NCI-H2029 treated with DMSO at 0.1 percent for 48 hours (cell line): ENCODE results near the gene HSPH1.
"Not testable (repeated sequence)": the region's sequence is repeated elsewhere in the genome, so short reads cannot be mapped to it uniquely, and the experiment has no call there.

Experiments
- DNase-seq: peaks from one replicate; lab custom pipeline; 2025; lab: John Stamatoyannopoulos, UW

HSPH1 gene

GRCh38 chr13:31131470-31131961 lies 30.2 kb downstream of the HSPH1 start:
- no peak for DNase-seq

GRCh38 chr13:31129419-31129818 lies 32.3 kb downstream of the HSPH1 start:
- DNase-seq = no peak

GRCh38 chr13:31124204-31124603 lies 37.5 kb downstream of the HSPH1 start:
- no peak for DNase-seq

- no peak for DNase-seq
Observed at GRCh38 chr13:31122544-31123260, 39.0 kb downstream of the HSPH1 start.

DNA sequence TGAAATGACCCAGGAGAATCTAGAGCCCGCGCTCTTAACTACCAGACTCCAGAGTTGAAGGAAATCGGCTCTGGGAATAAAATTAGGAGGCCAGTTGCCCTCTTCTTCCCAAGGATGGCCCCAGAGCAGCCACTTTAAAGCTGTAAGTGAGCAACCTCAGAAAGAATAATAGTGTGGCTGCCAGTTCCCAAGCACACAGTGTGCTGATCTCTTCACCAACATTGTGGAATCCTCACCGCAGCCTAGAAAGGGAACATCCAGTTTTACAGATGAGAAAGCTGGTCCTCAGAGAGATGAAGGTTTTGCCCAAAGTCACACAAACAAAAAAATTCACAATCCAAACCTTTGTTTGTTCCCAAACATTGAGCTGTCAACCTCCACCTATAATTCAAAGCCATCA lies 39.6 kb downstream of the HSPH1 start:
- DNase-seq = no peak

DNA sequence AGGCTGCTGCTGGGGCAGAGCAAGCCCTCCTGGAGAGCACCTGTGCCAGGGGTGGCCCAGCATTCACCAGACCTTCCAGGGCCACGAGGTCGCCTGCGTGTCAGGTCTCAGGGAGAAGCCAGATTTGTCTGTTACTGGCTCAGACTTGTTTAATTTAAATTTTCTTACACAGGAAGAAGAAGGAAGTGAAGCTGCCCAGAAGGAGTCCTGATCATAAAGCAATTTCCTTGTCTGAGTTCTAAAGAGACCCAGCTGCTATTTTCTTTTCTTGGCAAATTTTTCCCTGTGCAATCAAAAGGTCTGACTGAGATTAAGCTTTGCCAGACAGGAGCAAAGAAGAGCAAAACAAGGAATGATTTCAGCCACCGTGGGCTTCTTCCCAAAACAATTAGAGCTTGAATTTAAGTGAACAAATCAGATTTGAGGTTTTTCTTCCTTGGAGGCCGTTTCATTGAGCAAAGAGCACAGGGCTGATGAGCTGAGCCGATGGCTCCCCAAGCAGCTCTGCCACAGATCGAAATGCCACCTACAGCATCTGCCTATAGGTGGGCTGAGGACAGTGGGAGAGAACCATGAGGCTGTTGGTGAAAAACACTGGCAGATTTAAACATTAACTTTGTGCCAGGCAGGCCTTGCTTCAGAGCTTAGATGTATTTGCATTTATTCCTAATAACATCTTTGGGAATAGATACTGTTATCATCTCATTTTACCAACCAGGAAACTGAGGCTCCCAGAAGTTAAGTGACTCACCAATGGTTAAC lies 40.1 kb downstream of the HSPH1 start:
- DNase-seq = no peak

DNA sequence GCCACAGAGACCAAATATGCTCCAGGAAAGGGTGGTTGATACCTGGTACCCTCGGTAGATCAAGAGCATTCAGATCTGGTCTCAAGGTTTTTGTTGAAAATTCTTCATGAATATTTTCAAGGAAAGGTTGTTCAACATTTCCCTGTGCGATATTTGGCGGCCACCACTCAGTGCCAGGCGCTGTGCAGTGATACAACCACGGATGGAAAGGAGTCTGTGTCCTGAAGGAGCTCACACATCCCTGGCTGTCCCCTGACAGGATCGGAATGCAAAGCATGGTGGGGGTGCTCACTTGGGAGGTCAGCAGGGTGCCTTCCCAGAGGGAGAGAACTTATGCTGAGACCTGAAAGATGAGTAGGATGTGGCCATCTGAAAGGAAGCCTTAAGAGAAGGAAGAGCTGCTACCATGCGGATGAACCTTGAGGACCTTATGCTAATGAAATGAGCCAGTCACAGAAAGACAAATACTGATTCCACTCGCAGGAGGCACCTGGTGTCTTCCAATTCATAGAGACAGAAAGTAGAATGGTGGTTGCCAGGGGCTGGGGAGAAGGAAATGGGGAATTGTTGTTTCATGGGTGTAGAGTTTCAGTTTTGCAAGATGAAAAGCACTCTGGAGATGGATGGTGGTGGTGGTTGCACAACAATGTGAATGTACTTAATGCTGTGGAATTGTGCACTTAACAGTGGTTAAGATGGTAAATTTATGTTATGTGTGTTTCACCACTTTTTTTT lies 41.6 kb downstream of the HSPH1 start:
- DNase-seq = peak; percentile 27

DNA sequence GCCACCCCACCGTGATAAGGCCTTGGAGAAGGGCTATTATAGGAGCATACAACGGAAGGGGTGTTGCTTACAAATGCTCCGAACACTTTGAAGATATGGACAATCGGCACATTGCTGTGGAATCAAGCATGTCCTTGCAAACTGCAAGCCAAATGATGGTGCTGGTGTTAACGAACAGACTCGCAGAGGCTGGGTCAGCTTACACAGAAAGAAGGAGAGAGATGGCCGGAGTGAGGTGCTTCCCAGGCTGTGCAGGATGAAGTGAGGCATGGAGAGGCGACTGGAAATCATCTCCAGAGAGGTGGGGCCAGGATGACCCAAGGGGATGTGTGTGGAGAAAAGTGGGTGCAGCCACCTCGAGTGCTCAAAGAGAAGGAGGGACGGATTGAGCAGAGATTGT lies 42.2 kb downstream of the HSPH1 start:
- no peak for DNase-seq

DNA sequence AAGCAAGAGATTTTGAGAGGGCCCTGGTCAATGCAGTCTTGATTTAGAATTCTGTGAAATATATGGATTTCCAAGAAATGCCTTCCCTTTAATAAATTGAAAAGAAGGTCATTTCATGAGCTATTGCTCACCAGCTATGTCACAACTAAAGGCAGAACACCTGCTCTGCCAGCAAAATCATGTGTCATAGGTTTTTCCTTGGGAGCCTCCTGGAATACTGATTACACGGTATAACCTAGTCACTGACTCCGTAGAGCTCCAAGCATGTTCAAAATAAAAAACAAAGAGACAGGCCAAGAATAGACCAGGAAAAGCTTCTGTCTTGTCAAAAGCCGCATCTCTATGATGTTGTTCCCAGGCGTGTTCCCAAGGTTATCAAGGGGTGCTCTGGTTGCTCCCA lies 45.5 kb downstream of the HSPH1 start:
- DNase-seq = no peak

- no peak for DNase-seq
Observed at GRCh38 chr13:31115616-31116015, 46.1 kb downstream of the HSPH1 start.

GRCh38 chr13:31114641-31115040 lies 47.1 kb downstream of the HSPH1 start:
- DNase-seq = no peak

DNA sequence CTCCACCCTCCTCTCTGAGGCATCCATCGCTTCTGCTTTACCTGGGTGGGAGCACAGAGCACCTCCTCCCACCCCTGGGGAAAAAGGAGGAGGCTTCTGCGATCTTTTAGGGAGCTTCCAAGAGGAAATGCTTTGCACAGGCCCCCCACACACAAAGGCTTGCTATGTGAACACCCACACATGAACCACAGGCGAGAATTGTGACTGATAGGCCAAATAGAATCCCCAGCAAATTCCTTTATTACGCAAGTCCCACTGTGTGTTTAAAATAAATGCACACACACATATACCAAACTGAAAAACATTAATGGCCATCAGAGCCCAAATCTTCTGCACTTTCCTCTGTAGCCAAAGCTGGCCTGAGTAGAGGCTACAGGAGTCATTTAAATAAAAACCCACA lies 50.6 kb downstream of the HSPH1 start:
- DNase-seq = no peak

DNA sequence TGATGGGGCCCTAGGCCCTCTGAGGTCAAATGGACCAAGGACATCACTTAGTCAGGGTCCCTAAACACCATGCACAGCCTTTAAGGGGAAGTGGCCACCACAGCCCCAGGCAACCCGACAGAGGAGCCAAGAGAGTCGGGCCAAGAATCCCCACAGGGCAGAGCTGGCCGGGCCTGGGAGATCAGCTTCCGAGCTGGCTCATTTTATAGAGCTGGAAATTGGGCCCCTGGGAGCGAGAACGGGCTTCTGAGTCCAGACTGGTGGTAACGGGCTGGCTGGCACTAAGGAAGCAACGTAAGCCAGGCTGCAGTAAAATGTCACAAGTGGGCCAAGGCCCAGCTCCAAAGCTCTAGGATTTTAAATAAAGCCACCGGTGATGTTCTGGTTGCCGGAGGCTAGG lies 51.1 kb downstream of the HSPH1 start:
- no peak for DNase-seq

GRCh38 chr13:31110169-31110568 lies 51.5 kb downstream of the HSPH1 start:
- no peak for DNase-seq

DNA sequence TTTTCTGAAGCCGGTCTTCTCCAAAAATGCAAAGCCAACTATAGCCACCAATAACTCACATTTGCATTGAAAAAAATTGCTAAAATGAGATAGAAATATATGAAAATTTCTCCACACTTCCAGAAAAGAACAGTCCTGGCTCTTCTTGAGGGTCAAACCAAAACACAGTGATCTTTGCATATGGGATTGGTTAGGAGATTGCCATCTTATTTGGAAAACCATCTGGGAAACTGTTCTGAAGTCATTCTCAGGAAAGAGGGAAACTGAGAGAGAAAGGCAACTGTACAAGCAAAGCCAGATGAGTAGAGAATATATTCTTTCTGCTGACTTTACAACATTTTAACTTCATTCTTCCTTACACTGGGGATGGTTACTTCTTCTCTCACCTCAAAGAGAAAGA lies 54.6 kb downstream of the HSPH1 start:
- no peak for DNase-seq

DNA sequence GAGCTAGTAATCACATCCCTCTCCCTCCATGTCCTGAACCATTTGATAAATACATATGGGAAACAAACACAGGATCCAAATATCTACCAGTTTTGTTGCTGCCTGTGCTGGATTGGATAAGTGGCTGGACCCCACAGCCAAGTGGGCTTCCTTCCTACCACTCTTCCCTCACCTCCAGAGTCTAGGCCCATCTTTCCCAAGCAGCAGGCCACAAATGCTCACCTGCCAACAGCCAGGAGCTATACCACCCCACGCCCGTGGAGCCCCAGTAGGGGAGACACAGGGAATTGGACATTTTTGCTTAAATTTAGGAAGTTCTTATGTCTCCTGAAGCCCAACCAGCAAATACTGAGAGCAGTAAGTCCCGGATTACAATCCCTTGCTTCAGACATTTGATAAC lies 55.8 kb downstream of the HSPH1 start:
- no peak for DNase-seq

DNA sequence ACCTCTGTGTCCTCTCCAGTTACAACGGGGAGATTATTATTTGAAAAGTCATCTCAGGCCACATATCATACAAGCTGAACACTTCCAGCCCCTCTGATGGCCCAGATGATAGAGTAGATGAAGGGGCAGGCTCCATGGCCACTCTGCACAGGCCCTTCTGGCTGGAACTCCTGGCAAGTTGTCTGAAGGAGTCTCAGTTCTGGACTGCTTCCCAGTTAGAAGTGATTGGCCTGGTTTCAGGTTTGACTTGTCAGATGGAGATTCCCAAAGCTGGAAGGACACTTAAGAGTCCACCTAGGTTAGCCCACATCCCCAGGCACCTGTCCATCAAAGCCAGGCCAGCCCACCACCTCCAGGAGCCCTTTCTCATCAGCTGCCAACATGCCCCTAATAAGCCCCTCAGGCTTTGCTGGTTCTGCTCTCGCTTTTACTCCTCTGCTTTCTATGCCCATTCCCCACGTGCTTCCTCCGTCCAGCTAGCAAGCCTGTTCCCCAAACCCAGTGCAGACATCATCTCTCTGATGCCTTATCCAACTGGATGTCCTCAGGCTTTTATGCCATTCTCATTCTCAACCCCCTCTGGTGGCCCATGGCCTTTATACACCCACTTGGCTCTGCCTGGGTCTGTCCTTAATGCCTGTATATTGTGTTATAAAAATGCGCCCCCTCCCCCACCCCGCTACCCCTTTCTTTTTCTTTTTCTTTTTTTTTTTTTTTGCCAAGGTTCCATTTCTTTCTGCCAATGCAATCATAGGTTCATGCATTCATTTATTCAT lies 56.5 kb downstream of the HSPH1 start:
- DNase-seq = no peak

DNA sequence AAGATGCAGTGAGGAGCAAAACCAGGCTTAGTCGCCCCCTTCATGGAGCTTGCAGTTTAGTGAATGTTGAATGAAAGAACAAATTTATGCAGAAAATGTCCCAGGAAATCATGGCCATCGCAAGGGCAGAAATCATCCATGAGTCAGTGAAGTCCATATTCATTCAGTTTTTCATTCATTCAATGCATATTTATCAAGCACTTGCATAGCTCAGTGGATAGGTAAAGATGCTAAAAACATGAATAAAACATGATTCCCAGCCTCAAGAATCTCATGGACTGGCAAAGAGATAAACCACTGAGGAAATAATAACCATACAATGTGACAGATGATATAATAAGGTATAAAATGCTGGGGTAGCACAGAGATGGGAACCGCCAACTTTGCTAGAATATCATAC lies 58.8 kb downstream of the HSPH1 start:
- no peak for DNase-seq

GRCh38 chr13:31101472-31102170 lies 60.1 kb downstream of the HSPH1 start:
- DNase-seq = no peak

DNA sequence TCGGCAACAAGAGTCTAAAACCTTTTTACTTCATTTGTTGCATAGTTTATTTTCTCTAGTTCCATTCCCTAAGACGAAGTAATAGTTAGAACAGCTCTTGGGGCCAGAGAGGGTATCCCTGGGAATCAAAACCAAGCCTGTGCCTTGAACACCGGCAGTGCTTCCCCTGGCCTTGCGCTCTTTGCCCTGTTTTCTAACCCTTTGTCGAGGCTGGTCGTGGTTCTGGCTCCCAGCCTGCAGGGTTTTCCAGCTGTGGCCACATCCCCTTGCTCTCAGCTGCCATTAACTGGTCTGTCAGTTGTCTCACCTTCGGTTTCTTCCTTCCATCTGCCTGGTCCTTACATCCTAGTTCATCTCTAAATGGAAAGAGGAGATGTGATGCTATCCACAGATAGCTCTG lies 61.0 kb downstream of the HSPH1 start:
- no peak for DNase-seq

- DNase-seq = not testable (repeated sequence)
Observed at GRCh38 chr13:31097911-31098434, 63.7 kb downstream of the HSPH1 start.
